HG03139 (cell line): Measurements from ENCODE around the gene NCK2.
"Not testable (repeated sequence)": the region's sequence is repeated elsewhere in the genome, so short reads cannot be mapped to it uniquely, and the experiment has no call there.

ENCODE experiments used
- ATAC-seq: cut with Tn5 transposase; IDR thresholded peaks from one replicate; pipeline ENCODE4 v1.9.1; 2021; ENCODE audit not compliant: unreplicated experiment

Gene NCK2

GRCh38 chr2:105883911-105884694 is 139.4 kb downstream of the NCK2 start:
- no peak for ATAC-seq

DNA sequence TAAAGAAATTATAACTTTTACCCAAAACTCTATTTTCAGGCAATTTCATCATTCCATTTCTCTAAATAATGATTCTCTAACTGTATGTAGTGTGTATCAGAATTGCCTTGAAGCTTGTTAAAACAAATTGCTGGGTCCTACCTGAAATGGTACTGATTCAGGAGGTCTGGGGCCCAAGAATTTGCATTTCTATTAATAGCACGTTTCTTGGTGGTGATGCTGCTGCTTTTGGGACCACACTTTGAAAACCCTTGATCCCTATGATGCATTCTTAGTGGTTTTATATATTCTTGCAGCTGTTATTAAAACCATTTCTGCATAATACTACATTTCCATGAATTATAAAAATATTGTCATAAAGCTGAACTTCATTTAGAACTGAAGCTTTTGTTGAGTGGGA is 140.7 kb downstream of the NCK2 start:
- no peak for ATAC-seq

DNA sequence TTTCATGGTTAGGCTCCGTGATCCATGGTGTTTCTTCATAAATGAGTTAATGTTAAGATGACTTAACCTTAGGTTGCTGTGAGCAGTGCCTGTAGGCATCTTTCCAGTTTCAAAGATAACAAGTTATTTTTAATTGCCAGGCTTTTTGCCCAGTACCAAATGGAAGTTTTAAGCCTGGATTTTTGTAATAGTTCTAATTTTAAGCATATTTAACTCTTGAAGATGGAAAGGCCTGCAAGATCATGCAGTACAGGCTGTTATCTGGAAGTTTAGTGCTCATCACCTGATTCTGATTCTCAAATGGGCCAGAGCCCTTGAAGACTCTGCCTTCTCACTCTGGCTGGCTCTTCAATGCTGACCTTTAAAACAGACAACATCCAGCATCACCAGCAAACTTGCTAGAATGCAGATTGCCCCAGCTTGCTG is 141.3 kb downstream of the NCK2 start:
- ATAC-seq, result no peak

DNA sequence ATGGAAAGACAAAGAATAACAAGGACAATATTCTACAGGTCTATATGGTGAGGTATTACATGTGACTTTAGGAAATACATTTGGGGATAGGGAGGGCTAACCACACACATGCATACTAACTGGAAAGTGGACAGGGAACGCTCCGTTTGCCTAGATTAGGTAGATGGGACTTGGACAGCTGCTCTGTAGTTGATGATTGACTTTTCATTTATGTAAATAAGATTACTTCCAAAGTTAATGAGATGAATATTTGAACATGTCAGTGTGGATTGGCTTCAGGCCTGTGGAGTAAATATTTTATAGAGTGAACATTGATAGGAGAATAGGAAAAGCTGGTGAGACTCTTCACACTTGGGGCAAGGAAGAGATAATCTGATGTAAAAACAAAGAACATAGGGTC is 142.0 kb downstream of the NCK2 start:
- ATAC-seq, result no peak

GRCh38 chr2:105887256-105887655 is 142.5 kb downstream of the NCK2 start:
- no peak for ATAC-seq

GRCh38 chr2:105888625-105889024 is 143.9 kb downstream of the NCK2 start:
- no peak for ATAC-seq

DNA sequence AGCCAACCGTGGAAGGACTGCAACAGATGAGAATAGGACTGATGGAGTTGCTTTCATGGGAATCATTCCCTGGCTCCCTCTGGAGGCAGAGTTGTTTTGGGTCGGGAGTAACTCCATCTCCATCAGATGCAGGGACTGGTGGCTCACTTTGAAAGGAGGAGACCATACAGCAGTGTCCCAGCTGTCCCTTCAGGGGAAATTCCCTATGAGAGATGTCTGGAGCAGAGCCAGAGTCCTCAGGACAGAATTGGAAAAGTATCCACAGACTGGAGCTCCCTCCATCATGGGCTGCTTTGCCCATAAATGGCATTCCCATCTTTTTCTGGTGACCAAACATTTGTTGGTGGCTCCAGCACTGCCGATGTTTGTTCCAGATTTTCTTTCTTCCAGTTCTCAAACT is 144.3 kb downstream of the NCK2 start:
- no peak for ATAC-seq

DNA sequence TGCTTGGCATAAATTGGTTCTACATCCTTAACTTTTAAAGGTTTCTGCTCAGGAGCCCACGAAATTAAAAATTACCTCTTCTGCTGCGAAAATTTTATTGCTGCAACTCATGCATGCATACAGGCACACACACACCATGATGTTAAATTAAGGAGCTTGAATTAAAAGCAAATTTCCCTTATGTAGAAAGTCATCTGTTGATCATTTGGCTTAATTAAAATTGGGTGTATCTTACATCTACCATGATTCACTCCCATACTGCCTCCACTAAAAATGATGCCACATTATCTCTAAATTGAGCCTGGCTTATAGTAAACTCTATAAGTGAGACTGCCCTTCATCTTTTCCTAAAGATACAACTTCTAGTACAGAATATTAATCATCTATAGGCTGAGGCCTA is 145.4 kb downstream of the NCK2 start:
- no peak for ATAC-seq

GRCh38 chr2:105890856-105891255 is 146.1 kb downstream of the NCK2 start:
- ATAC-seq, result no peak

- ATAC-seq, result no peak
Measured at GRCh38 chr2:105893011-105893995, 148.6 kb downstream of the NCK2 start.

GRCh38 chr2:105894327-105894944 is 149.7 kb downstream of the NCK2 start:
- ATAC-seq, result no peak

DNA sequence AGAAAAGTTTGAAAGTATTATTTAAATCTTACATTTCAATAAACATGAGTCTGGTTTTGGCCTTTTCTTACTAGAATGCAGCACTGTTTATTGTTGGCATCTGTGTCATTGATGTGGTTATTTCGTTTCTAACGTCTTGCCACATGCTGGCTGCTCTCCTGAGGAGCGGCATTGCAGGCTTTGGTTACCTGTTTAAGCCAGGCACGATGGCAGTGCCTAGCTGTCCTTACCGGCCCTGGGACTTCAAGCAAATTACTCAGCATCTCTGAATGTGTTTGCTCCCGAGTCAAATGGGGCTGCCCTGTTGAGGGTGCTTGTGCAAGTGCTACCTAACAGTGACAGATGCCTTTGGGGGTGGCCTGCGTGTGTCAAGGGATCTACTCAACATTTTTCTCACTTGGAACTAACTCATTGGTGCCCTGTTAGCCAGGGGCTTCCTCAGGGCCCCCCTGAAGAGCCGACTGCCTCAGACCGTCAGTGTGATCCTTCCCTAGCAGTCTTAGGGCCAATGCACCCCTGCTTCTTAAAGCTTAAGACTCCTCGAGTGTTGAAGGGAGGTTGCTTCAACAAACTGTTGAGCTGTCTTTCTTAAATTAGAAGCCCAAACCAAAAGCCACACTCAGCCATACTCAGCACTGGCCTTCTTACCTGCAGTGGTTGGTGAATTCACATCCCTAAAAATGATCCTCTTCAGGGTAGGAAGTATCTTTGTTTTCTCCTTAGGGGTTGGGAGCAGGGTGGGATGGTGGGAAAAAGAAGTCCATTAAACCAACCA is 151.5 kb downstream of the NCK2 start:
- ATAC-seq, result no peak

DNA sequence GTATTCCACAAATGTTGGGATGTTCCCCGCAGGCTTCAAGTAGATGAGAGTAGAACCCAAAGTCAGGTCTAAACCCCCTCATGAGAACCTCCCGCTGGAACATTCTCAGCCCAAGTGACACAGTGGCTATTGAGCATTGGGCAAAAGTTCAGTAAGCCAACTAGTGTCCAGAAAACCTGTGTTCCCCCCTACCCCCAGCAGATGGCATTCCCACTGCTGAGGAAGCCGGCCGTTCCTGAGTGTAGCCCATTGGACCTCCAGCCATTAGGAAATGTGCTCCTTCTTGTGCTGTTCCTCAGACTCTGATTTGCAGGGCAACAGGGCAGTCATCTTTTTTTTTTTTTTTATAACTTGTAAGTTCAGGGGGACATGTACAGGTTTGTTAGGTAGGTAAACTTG is 152.1 kb downstream of the NCK2 start:
- ATAC-seq, result no peak

DNA sequence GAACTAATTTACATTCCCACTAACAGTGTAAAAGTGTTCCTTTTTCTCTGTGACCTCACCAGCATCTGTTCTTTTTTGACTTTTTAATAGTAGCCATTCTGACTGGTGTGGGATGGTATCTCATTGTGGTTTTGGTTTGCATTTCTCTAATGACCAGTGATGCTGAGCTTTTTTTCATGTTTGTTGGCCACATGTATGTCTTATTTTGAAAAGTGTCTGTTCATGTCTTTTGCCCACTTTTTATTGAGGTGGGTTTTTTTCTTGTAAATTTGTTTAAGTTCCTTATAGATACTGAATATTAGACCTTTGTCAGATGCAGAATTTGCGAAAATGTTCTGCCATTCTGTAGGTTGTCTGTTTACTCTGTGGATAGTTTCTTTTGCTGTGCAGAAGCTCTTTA is 153.0 kb downstream of the NCK2 start:
- ATAC-seq, result not testable (repeated sequence)

DNA sequence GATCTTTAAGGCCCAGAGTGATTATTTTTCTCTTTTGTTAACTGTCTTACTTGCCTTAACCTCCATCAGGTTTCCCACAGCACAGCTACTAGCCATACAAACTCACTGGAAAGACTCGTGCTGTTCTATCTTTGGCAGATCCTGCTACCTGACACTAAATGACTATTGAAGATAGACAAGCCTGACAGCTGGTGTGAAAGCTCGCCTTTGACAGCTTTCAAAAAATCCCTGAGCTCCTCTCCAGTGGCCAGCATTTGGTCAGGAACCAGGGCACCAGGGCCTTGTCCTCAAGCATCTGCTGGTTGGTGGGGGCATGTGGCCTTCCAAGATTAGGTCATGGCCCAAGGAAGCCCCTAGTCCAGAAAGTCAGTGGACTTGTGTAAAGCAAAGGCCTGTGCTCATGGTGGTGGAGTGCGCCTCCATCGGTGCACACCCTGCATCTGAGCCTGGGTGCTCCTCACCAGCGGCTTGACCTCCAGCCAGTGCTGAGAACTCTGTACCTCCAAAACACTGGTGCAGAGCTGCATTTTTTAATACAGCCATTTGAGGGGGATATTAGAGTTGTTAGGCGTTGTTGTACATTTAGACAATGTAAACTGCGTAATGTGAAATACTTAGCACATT is 158.5 kb downstream of the NCK2 start:
- no peak for ATAC-seq

GRCh38 chr2:105904938-105905337 is 160.2 kb downstream of the NCK2 start:
- peak; percentile 73 for ATAC-seq

DNA sequence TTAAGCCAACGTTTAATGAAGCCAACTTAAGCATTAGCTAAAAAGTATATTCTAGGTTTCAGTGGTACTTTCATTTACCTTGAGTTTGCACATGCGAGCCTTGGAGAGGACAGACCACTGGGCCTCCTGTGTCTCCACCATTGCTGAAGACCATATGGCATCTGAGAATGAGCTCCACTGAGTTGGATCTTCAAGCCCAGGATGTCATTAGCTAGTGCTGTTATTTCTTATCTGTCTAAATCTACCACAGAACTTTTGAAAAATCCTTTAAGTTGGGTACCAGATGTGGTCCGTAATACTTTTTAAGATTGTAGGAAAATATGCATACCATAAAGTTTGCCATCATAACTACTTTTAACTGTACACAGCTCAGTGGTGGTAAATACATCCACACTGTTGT is 161.8 kb downstream of the NCK2 start:
- no peak for ATAC-seq

DNA sequence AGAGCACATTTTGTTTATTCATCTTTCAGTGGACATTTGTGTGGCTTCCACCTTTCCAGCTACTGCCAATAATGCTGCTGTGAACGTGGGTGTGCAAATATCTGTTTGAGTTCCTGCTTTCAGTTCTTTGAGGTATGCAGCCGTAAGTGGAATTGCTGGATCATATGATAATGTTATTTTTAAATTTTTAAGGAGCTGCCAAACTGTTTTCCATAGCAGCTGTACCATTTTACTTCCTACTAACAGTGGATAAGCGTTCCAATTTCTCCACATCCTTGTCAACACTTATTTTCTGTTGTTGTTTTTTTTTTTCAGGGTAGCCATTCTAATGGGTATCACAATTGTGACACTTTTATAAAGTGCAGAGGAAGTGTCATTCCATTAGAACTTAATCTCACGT is 162.5 kb downstream of the NCK2 start:
- ATAC-seq, result no peak

GRCh38 chr2:105909215-105909614 is 164.5 kb downstream of the NCK2 start:
- ATAC-seq, result no peak

DNA sequence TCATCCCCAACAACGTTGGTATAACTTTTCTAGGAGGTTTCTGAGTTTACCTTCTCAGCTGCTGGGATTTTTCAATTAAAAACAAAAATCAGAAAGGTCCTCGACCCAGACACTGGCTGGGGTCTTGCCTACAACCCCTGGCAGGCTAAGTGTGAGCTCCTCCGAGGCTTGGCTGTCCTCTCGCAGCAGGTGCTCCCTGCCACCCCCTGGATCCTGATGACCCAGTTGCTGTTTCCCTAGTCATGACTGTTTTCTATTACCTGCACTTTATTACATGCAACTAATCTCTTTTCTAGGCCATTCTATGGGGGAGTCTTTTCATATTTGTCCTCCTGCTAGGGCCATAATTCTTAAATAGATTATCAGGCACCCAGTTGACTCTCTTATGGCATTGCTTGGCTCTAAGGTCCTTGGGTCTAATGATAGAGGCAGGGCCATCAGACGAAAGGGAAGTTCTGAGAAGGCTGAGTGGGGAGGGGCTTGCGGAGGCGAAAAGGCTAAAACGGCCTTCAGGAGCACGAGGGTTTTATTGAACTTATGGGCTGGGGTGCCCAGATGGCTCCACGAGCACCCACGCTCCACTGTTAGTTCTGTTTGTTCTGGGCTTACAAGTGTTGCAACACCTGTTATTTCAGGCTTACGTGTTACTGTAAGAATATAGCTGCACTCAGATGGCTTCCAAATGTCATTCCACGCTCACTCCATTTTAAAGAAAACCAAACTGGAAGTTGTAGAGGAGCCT is 166.0 kb downstream of the NCK2 start:
- no peak for ATAC-seq
